ENCODE data around the gene SF3A1. TPM values are rescaled to one million over a fixed set of nuclear protein-coding genes. Genes with fewer than 3 reads are reported as not detected.

The SF3A1 gene
- total and polyA plus RNA-seq, 2 experiments from 2014 or later, result 45.8 to 84.6 TPM

GRCh38 chr22:30371981-30372380, 15.3 kb upstream of the SF3A1 start:
- Histone ChIP-seq H3K36me3 (replicated peaks; ENCODE audit: insufficient read depth, low read depth) (no peaks in the 10 kb centered on the region), H3K9me2 (replicated peaks; ENCODE audit: insufficient read depth) (no peaks in the 10 kb centered on the region), H3K9me3 (ENCODE audit: low read depth) (no peaks in the 10 kb centered on the region), H4K20me1 (ENCODE audit: insufficient read depth, poor library complexity, severe bottlenecking) (no peaks in the 10 kb centered on the region), H3K27me3 (no peaks in the 10 kb centered on the region), H3K4me3 (no peak overlapping the region), H3K4me2 (no peak overlapping the region), H2AFZ (no peak overlapping the region), H3K27ac (no peak overlapping the region), H3K4me1 (ENCODE audit: insufficient read depth) (no peaks in the 10 kb centered on the region), H3K79me2 (no peaks in the 10 kb centered on the region)
- WGBS (ENCODE audit: low lambda C conversion rate, missing lambda C conversion rate), result 89% methylated on average over 13 of the region's 13 CpGs
- TF ChIP-seq EZH2 (IDR thresholded peaks at IDR 0.05; ENCODE audit: borderline replicate concordance) (no peak), CTCF (IDR thresholded peaks at IDR 0.05; ENCODE audit: poor library complexity) (no peak), EZH2phosphoT487 (IDR thresholded peaks at IDR 0.05; ENCODE audit: low read depth, severe bottlenecking, unreplicated experiment) (no peak)
- DNase-seq (ENCODE audit: low spot score), result no peak

GRCh38 chr22:30371321-30371720, 14.6 kb upstream of the SF3A1 start:
- H3K36me3 ChIP-seq (replicated peaks; ENCODE audit: insufficient read depth, low read depth), result no peaks in the 10 kb centered on the region
- H3K4me3 ChIP-seq, result no peak overlapping the region
- 95% methylated on average over 9 of the region's 9 CpGs for WGBS (ENCODE audit: low lambda C conversion rate, missing lambda C conversion rate)
- no peaks in the 10 kb centered on the region for H4K20me1 ChIP-seq (ENCODE audit: insufficient read depth, poor library complexity, severe bottlenecking)
- TF ChIP-seq CTCF (IDR thresholded peaks at IDR 0.05; ENCODE audit: poor library complexity), result no peak
- TF ChIP-seq EZH2phosphoT487 (IDR thresholded peaks at IDR 0.05; ENCODE audit: low read depth, severe bottlenecking, unreplicated experiment), result no peak
- no peak for TF ChIP-seq EZH2 (IDR thresholded peaks at IDR 0.05; ENCODE audit: borderline replicate concordance)
- no peaks in the 10 kb centered on the region for H3K79me2 ChIP-seq
- H3K27me3 ChIP-seq, result no peaks in the 10 kb centered on the region
- H3K27ac ChIP-seq, result no peak overlapping the region
- H3K4me2 ChIP-seq, result no peak overlapping the region
- H3K9me2 ChIP-seq (replicated peaks; ENCODE audit: insufficient read depth), result no peaks in the 10 kb centered on the region
- no peaks in the 10 kb centered on the region for H3K9me3 ChIP-seq (ENCODE audit: low read depth)
- H3K4me1 ChIP-seq (ENCODE audit: insufficient read depth), result no peaks in the 10 kb centered on the region
- H2AFZ ChIP-seq, result no peak overlapping the region
- DNase-seq (ENCODE audit: low spot score), result no peak

- Histone ChIP-seq H3K27me3 (no peaks in the 10 kb centered on the region), H3K36me3 (replicated peaks; ENCODE audit: insufficient read depth, low read depth) (no peaks in the 10 kb centered on the region), H4K20me1 (ENCODE audit: insufficient read depth, poor library complexity, severe bottlenecking) (no peaks in the 10 kb centered on the region), H3K27ac (no peak overlapping the region), H3K79me2 (no peaks in the 10 kb centered on the region), H3K9me3 (ENCODE audit: low read depth) (no peaks in the 10 kb centered on the region), H2AFZ (no peak overlapping the region), H3K9me2 (replicated peaks; ENCODE audit: insufficient read depth) (no peaks in the 10 kb centered on the region), H3K4me3 (no peak overlapping the region), H3K4me1 (ENCODE audit: insufficient read depth) (no peaks in the 10 kb centered on the region), H3K4me2 (no peak overlapping the region)
- no peak for DNase-seq (ENCODE audit: low spot score)
- no peak for TF ChIP-seq EZH2phosphoT487 (IDR thresholded peaks at IDR 0.05; ENCODE audit: low read depth, severe bottlenecking, unreplicated experiment)
- no peak for TF ChIP-seq CTCF (IDR thresholded peaks at IDR 0.05; ENCODE audit: poor library complexity)
- no peak for TF ChIP-seq EZH2 (IDR thresholded peaks at IDR 0.05; ENCODE audit: borderline replicate concordance)
- WGBS (ENCODE audit: low lambda C conversion rate, missing lambda C conversion rate), result 91% methylated on average over 19 of the region's 19 CpGs
Measured at GRCh38 chr22:30370641-30371230, 14.0 kb upstream of the SF3A1 start.

Data from hepatocyte (in vitro differentiated cells).